Esophagus muscularis mucosa (tissue), 4 donors: ENCODE data around the gene MTOR. TPM values are rescaled to one million over a fixed set of nuclear protein-coding genes. Genes with fewer than 3 reads are reported as not detected.
"Not testable (repeated sequence)": the region's sequence is repeated elsewhere in the genome, so short reads cannot be mapped to it uniquely, and the experiment has no call there.

Source experiments
- DNase-seq: peaks from one replicate; pipeline ENCODE4 v3.0.0-alpha.2; 2017; ENCODE audit errors: extremely low spot score
- H3K27ac ChIP-seq, 4 donors: fragments of 200-600 bp; sonication (generic); replicated peaks in 1 of 4; 1 replicate in 3 of 4; 2 replicates in 1 of 4; pipeline ENCODE4 v1.5.1; 2016 to 2019; ENCODE audit warnings: mild to moderate bottlenecking in 1 of 4
- H3K27me3 ChIP-seq, 4 donors: fragments of 200-600 bp; sonication (generic); one replicate each; pipeline versions ENCODE4 v1.5.1 to v1.6.0; 2016 to 2019
- H3K36me3 ChIP-seq, 4 donors: fragments of 200-600 bp; sonication (generic); one replicate each; pipeline ENCODE4 v1.5.1; 2016 to 2019
- H3K4me1 ChIP-seq, 4 donors: fragments of 200-600 bp; sonication (generic); one replicate each; pipeline ENCODE4 v1.5.1; 2016 to 2019
- H3K4me3 ChIP-seq, 4 donors: fragments of 200-600 bp; sonication (generic); 1 replicate in 2 of 4; 2 replicates in 2 of 4; pipeline ENCODE4 v1.5.1; 2016 to 2019; ENCODE audit warnings: mild to moderate bottlenecking in 4 of 4, moderate library complexity in 1 of 4
- H3K9me3 ChIP-seq, 4 donors: fragments of 200-600 bp; sonication (generic); 1 replicate in 3 of 4; 2 replicates in 1 of 4; pipeline ENCODE4 v1.5.1; 2016 to 2019
- CTCF ChIP-seq, 3 experiments: fragments of 200-600 bp in 2 of 3; fragments of 450-650 bp in 1 of 3; sonication (generic) in 2 of 3; IDR thresholded peaks; one replicate each; pipeline ENCODE4 v1.5.1; 2017 to 2019; ENCODE audit warnings: antibody characterized with exemption in 3 of 3, mild to moderate bottlenecking in 2 of 3, moderate library complexity in 1 of 3
- EP300 ChIP-seq: sonication (generic); formaldehyde crosslinking; IDR thresholded peaks from one replicate; pipeline ENCODE4 v1.6.1; 2017; ENCODE audit warnings: antibody characterized with exemption
- POLR2A ChIP-seq: fragments of 450-650 bp; IDR thresholded peaks from one replicate; pipeline ENCODE4 v1.6.1; 2017; ENCODE audit warnings: antibody characterized with exemption, moderate library complexity, mild to moderate bottlenecking, low read depth
- POLR2AphosphoS5 ChIP-seq, 2 donors: sonication (generic); formaldehyde crosslinking; IDR thresholded peaks; one replicate each; pipeline ENCODE4 v1.6.1; 2017; ENCODE audit warnings: antibody characterized with exemption in 2 of 2
- WGBS: methylation state at CpG from one replicate; pipeline ENCODE4 v1.1.5; 2018; 5-methylcytosine and 5-hydroxymethylcytosine counted together
- intact Hi-C: fragments of 100-400 bp; cut with DNase I; formaldehyde crosslinking; loops from one replicate; pipeline ENCODE4 v1.15.1; 2023
- total RNA-seq, 4 donors: library from RNA; depleted of rRNA; stranded (reverse); fragments of >200 nt; gene quantifications; one replicate each; pipeline versions ENCODE4 v1.1.0 to v1.2.1, GENCODE V29; 2016

The MTOR gene
- total RNA-seq, 4 donors from 2014 or later = 33.6 to 51.1 (median 41.0) TPM

GRCh38 chr1:11174261-11174942, 87.9 kb downstream of the MTOR start:
- no peak for DNase-seq
- no peak overlapping the region for H3K27ac ChIP-seq
- no peak overlapping the region for H3K4me3 ChIP-seq
- TF ChIP-seq CTCF (IDR thresholded peaks at IDR 0.05) (no peak), POLR2AphosphoS5 (IDR thresholded peaks at IDR 0.05) (no peak), POLR2A (no peak), EP300 (no peak)
- no peaks in the 10 kb centered on the region for H3K27me3 ChIP-seq
- intact Hi-C loops = no loop called here
- H3K36me3 ChIP-seq = peaks cover 0 to 11% (median 3%) of the 10 kb centered on the region in 4 donors
- no peaks in the 10 kb centered on the region for H3K9me3 ChIP-seq
- H3K4me1 ChIP-seq = peaks cover 21 to 28% (median 24%) of the 10 kb centered on the region in 4 donors
- WGBS = 84% methylated on average over 7 of the region's 7 CpGs

- TF ChIP-seq POLR2AphosphoS5 (IDR thresholded peaks at IDR 0.05) = no peak
- no peak for TF ChIP-seq POLR2A
- no peak for TF ChIP-seq EP300
- no peak for TF ChIP-seq CTCF (IDR thresholded peaks at IDR 0.05)
- H3K4me1 ChIP-seq = peaks cover 0 to 7% (median 2%) of the 10 kb centered on the region in 4 donors
- no peaks in the 10 kb centered on the region for H3K9me3 ChIP-seq
- no peaks in the 10 kb centered on the region for H3K27me3 ChIP-seq
- no peak for DNase-seq
- H3K27ac ChIP-seq = no peak overlapping the region
- WGBS = 89% methylated on average over 2 of the region's 2 CpGs
- H3K36me3 ChIP-seq = peaks cover 3 to 26% (median 10%) of the 10 kb centered on the region in 4 donors
- intact Hi-C loops = no loop called here
- H3K4me3 ChIP-seq = no peak overlapping the region
These were observed 92.2 kb downstream of the MTOR start for GRCh38 chr1:11170102-11170501.

- H3K36me3 ChIP-seq = peaks cover 3 to 26% (median 10%) of the 10 kb centered on the region in 4 donors
- intact Hi-C loops = no loop called here
- H3K27me3 ChIP-seq = no peaks in the 10 kb centered on the region
- no peak for TF ChIP-seq CTCF (IDR thresholded peaks at IDR 0.05)
- no peak for TF ChIP-seq POLR2A
- no peak for TF ChIP-seq EP300
- TF ChIP-seq POLR2AphosphoS5 (IDR thresholded peaks at IDR 0.05) = no peak
- DNase-seq = no peak
- 76% methylated on average over 3 of the region's 3 CpGs for WGBS
- no peak overlapping the region for H3K27ac ChIP-seq
- H3K4me3 ChIP-seq = no peak overlapping the region
- H3K4me1 ChIP-seq = peaks cover 0 to 2% (median under 1%) of the 10 kb centered on the region in 4 donors
- no peaks in the 10 kb centered on the region for H3K9me3 ChIP-seq
These were observed 93.1 kb downstream of the MTOR start for GRCh38 chr1:11169202-11169601.

GRCh38 chr1:11168731-11169130, 93.6 kb downstream of the MTOR start:
- Histone ChIP-seq H3K4me3 (no peak overlapping the region), H3K36me3 (peaks cover 3 to 26% (median 10%) of the 10 kb centered on the region in 4 donors), H3K9me3 (no peaks in the 10 kb centered on the region), H3K27ac (no peak overlapping the region), H3K4me1 (no peaks in the 10 kb centered on the region), H3K27me3 (no peaks in the 10 kb centered on the region)
- 91% methylated on average over 1 of the region's 1 CpG for WGBS
- DNase-seq = no peak
- TF ChIP-seq POLR2AphosphoS5 (IDR thresholded peaks at IDR 0.05) (no peak), CTCF (IDR thresholded peaks at IDR 0.05) (no peak), POLR2A (no peak), EP300 (no peak)
- intact Hi-C loops = no loop called here

- H3K36me3 ChIP-seq = peaks cover 3 to 27% (median 11%) of the 10 kb centered on the region in 4 donors
- H3K4me3 ChIP-seq, DNase-seq, H3K27ac ChIP-seq, H3K4me1 ChIP-seq, intact Hi-C loops, H3K9me3 ChIP-seq, H3K27me3 ChIP-seq: not testable (repeated sequence)
- 100% methylated on average over 5 of the region's 5 CpGs for WGBS
These were observed 95.6 kb downstream of the MTOR start for GRCh38 chr1:11166744-11167143.

DNA sequence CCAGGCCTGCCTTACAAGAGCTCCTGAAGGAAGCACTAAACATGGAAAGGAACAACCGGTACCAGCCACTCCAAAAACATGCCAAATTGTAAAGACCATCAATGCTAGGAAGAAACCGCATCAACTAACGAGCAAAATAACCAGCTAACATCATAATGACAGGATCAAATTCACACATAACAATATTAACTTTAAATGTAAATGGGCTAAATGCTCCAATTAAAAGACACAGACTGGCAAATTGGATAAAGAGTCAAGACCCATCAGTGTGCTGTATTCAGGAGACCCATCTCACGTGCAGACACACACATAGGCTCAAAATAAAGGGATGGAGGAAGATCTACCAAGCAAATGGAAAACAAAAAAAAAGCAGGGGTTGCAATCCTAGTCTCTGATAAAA, 99.6 kb downstream of the MTOR start:
- H3K4me3 ChIP-seq, DNase-seq, intact Hi-C loops, H3K27ac ChIP-seq, H3K27me3 ChIP-seq, H3K9me3 ChIP-seq: not testable (repeated sequence)
- WGBS = 94% methylated on average over 4 of the region's 4 CpGs
- Histone ChIP-seq H3K4me1 (peaks cover 12 to 17% (median 12%) of the 10 kb centered on the region in 4 donors), H3K36me3 (peaks cover 3 to 25% (median 20%) of the 10 kb centered on the region in 4 donors)
